Neural progenitor cell (in vitro differentiated cells): ENCODE measurements around the gene TMEM82. TPM values are rescaled to one million over a fixed set of nuclear protein-coding genes. Genes with fewer than 3 reads are reported as not detected.

Experiments
- DNase-seq: peaks from one replicate; pipeline ENCODE4 v3.0.0-alpha.2; 2016; ENCODE audit warnings: low spot score
- H2AFZ ChIP-seq: fragments of 200-600 bp; sonication (generic); replicated peaks from 2 replicates; pipeline ENCODE4 v1.6.1; 2016; ENCODE audit warnings: antibody characterized with exemption
- H3F3A ChIP-seq: fragments of 200-600 bp; sonication (generic); 2 replicates; pipeline ENCODE4 v1.6.1; 2016; ENCODE audit warnings: antibody characterized with exemption, low read depth
- H3K27ac ChIP-seq: fragments of 200-600 bp; sonication (generic); 2 replicates; pipeline ENCODE4 v1.5.1; 2016; ENCODE audit warnings: mild to moderate bottlenecking
- H3K27me3 ChIP-seq: fragments of 200-600 bp; sonication (generic); 2 replicates; pipeline ENCODE4 v1.6.1; 2016; ENCODE audit warnings: mild to moderate bottlenecking, moderate library complexity
- H3K36me3 ChIP-seq: fragments of 200-600 bp; sonication (generic); 2 replicates; pipeline ENCODE4 v1.5.1; 2016
- H3K4me1 ChIP-seq: fragments of 200-600 bp; sonication (generic); 2 replicates; pipeline ENCODE4 v1.6.1; 2016; ENCODE audit warnings: mixed run types
- H3K4me2 ChIP-seq: fragments of 200-600 bp; sonication (generic); 2 replicates; pipeline ENCODE4 v1.6.1; 2016
- H3K4me3 ChIP-seq: fragments of 200-600 bp; sonication (generic); 2 replicates; pipeline ENCODE4 v1.5.1; 2016
- H3K79me2 ChIP-seq: fragments of 200-600 bp; sonication (generic); 2 replicates; pipeline ENCODE4 v1.6.1; 2016; ENCODE audit warnings: low read depth
- H3K9ac ChIP-seq: fragments of 200-600 bp; sonication (generic); 2 replicates; pipeline ENCODE4 v1.6.1; 2016
- H3K9me3 ChIP-seq: fragments of 200-600 bp; sonication (generic); 2 replicates; pipeline ENCODE4 v1.5.1; 2016; ENCODE audit warnings: low read depth
- H4K20me1 ChIP-seq: fragments of 200-600 bp; sonication (generic); 2 replicates; pipeline ENCODE4 v1.6.1; 2016; ENCODE audit warnings: low read depth
- H3K27ac Mint-ChIP-seq: 3 replicates; pipeline ENCODE4 v1.8.0; 2021; ENCODE audit warnings: mixed read lengths
- H3K27me3 Mint-ChIP-seq: 2 replicates; pipeline ENCODE4 v1.8.0; 2022; ENCODE audit warnings: low read depth, mild to moderate bottlenecking, inconsistent platforms, moderate library complexity, mixed read lengths; ENCODE audit not compliant: insufficient read depth
- H3K36me3 Mint-ChIP-seq: 3 replicates; pipeline ENCODE4 v1.8.0; 2021; ENCODE audit warnings: mixed read lengths
- H3K4me1 Mint-ChIP-seq: 3 replicates; pipeline ENCODE4 v1.8.0; 2021; ENCODE audit warnings: mixed read lengths
- H3K4me3 Mint-ChIP-seq: 3 replicates; pipeline ENCODE4 v1.8.0; 2021; ENCODE audit warnings: mild to moderate bottlenecking, moderate library complexity, mixed read lengths
- H3K9me3 Mint-ChIP-seq: 3 replicates; pipeline ENCODE4 v1.8.0; 2020; ENCODE audit warnings: mixed read lengths
- CTCF ChIP-seq: fragments of 200-600 bp; sonication (generic); IDR thresholded peaks from 2 replicates; pipeline ENCODE4 v1.5.1; 2017; ENCODE audit warnings: antibody characterized with exemption, mild to moderate bottlenecking
- EZH2 ChIP-seq: fragments of 200-600 bp; sonication (generic); IDR thresholded peaks from 2 replicates; pipeline ENCODE4 v1.6.1; 2017; ENCODE audit warnings: antibody characterized with exemption, mild to moderate bottlenecking, moderate library complexity
- EZH2phosphoT487 ChIP-seq: fragments of 200-600 bp; sonication (generic); IDR thresholded peaks from 2 replicates; pipeline ENCODE4 v1.6.1; 2017; ENCODE audit warnings: antibody characterized with exemption
- total RNA-seq: library from RNA; depleted of rRNA; stranded (reverse); fragments of >200 nt; gene quantifications from 2 replicates; pipeline ENCODE4 v1.2.3, GENCODE V29; 2015; ENCODE audit warnings: low replicate concordance

TMEM82 gene
- total RNA-seq, 1 donor from 2014 or later: not detected

DNA sequence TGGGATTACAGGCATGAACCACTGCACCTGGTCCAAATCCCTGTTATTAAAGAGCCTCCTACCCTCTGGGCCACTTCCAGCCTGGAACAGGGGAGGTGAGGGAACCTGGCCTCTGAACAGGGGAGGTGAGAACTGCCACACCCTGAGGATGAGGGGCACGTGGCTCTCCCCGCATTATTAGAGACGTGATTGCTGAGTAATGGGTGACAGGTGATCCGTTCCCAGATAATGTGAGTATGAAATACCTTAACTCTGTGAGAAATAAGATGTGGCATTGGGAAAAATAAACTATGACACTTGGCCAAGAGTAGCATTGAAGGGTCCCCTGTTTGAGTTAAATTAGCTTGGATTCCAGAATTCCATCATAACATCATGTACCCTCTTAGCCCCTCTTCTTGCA, 19.9 kb upstream of the TMEM82 start:
- Histone ChIP-seq H3K36me3 (no peaks in the 10 kb centered on the region), H3K4me1 (no peaks in the 10 kb centered on the region), H3F3A (no peaks in the 10 kb centered on the region), H3K9ac (no peak overlapping the region), H2AFZ (no peak overlapping the region), H3K27me3 (no peaks in the 10 kb centered on the region), H3K4me3 (no peak overlapping the region), H3K79me2 (no peaks in the 10 kb centered on the region), H3K9me3 (no peaks in the 10 kb centered on the region), H3K27ac (no peak overlapping the region), H3K4me2 (no peak overlapping the region), H4K20me1 (no peaks in the 10 kb centered on the region)
- no peak overlapping the region for H3K4me3 Mint-ChIP-seq
- H3K4me1 Mint-ChIP-seq: no peaks in the 10 kb centered on the region
- H3K27me3 Mint-ChIP-seq: peaks cover 3% of the 10 kb centered on the region
- H3K36me3 Mint-ChIP-seq: peaks cover 20% of the 10 kb centered on the region
- TF ChIP-seq EZH2phosphoT487 (no peak), CTCF (no peak), EZH2 (no peak)
- no peak overlapping the region for H3K27ac Mint-ChIP-seq
- DNase-seq: no peak
- no peaks in the 10 kb centered on the region for H3K9me3 Mint-ChIP-seq

GRCh38 chr1:15722836-15723532, 19.3 kb upstream of the TMEM82 start:
- no peaks in the 10 kb centered on the region for H3K9me3 Mint-ChIP-seq
- H3K27me3 Mint-ChIP-seq: peaks cover 3% of the 10 kb centered on the region
- Histone ChIP-seq H3K27me3 (no peaks in the 10 kb centered on the region), H3K4me1 (no peaks in the 10 kb centered on the region), H4K20me1 (no peaks in the 10 kb centered on the region), H2AFZ (no peak overlapping the region), H3K27ac (no peak overlapping the region), H3F3A (no peaks in the 10 kb centered on the region), H3K79me2 (no peaks in the 10 kb centered on the region), H3K4me3 (no peak overlapping the region), H3K9ac (no peak overlapping the region), H3K36me3 (no peaks in the 10 kb centered on the region), H3K4me2 (no peak overlapping the region), H3K9me3 (no peaks in the 10 kb centered on the region)
- peaks cover 19% of the 10 kb centered on the region for H3K36me3 Mint-ChIP-seq
- no peaks in the 10 kb centered on the region for H3K4me1 Mint-ChIP-seq
- DNase-seq: no peak
- peak overlapping the region; percentile 8 for H3K27ac Mint-ChIP-seq
- TF ChIP-seq EZH2 (no peak), EZH2phosphoT487 (no peak), CTCF (no peak)
- H3K4me3 Mint-ChIP-seq: no peak overlapping the region

DNA sequence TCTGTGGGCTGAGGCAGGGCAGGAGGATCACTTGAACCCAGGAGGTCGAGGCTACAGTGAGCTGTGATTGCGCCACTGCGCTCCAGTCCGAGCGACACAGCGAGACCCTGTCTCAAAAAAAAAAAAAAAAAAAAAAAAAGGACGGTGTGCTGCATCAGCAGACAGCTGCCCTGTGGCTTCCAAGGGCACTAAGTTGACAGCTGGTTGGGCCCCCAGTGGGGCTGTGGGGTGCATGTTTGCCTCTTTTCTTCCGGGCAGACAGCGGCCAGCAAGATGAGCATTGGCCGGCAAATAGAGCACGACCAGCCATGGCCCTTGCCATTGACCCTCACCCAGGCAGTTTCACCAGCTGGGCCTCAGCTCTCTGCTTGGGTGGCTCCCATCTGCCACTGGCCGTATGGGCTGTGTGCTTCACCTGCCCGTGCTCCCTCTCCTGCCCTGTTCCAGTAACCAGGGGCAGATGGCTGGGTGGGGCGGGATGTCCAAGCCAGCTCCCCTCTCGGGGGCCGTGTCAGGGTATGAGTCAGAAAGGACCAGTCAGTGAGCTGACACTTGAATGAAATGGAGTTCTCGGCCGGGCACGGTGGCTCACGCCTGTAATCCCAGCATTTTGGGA, 18.6 kb upstream of the TMEM82 start:
- H3K4me1 ChIP-seq: no peaks in the 10 kb centered on the region
- peaks cover 18% of the 10 kb centered on the region for H3K36me3 Mint-ChIP-seq
- no peak overlapping the region for H3K4me3 ChIP-seq
- peaks cover 3% of the 10 kb centered on the region for H3K27me3 Mint-ChIP-seq
- H3K27me3 ChIP-seq: no peaks in the 10 kb centered on the region
- no peaks in the 10 kb centered on the region for H3K9me3 Mint-ChIP-seq
- no peaks in the 10 kb centered on the region for H4K20me1 ChIP-seq
- H3K27ac Mint-ChIP-seq: no peak overlapping the region
- DNase-seq: no peak
- no peak overlapping the region for H3K27ac ChIP-seq
- H3F3A ChIP-seq: no peaks in the 10 kb centered on the region
- no peak for TF ChIP-seq CTCF
- no peak for TF ChIP-seq EZH2phosphoT487
- no peak for TF ChIP-seq EZH2
- no peak overlapping the region for H2AFZ ChIP-seq
- no peaks in the 10 kb centered on the region for H3K4me1 Mint-ChIP-seq
- H3K9ac ChIP-seq: no peak overlapping the region
- no peaks in the 10 kb centered on the region for H3K36me3 ChIP-seq
- no peak overlapping the region for H3K4me3 Mint-ChIP-seq
- no peaks in the 10 kb centered on the region for H3K9me3 ChIP-seq
- H3K79me2 ChIP-seq: no peaks in the 10 kb centered on the region
- H3K4me2 ChIP-seq: no peak overlapping the region
